Fibroblast of lung (primary cell): ENCODE results near the gene SYNDIG1.

ENCODE experiments used
- CTCF ChIP-seq, 2 donors: IDR thresholded peaks in 1 of 2; conservative IDR thresholded peaks in 1 of 2; 1 replicate in 1 of 2; 2 replicates in 1 of 2; pipeline ENCODE4 v1.5.1; 2011 to 2012; ENCODE audit warnings: low read length in 2 of 2, control low read depth in 1 of 2, inconsistent platforms in 1 of 2, low read depth in 1 of 2, mild to moderate bottlenecking in 1 of 2
- EZH2 ChIP-seq: IDR thresholded peaks from 2 replicates; pipeline ENCODE4 v1.5.1; 2012; ENCODE audit warnings: low read length, control low read depth, mild to moderate bottlenecking; ENCODE audit errors: missing control alignments

GRCh38 chr20:24583169-24583792 is 113.9 kb downstream of the SYNDIG1 start:
- TF ChIP-seq EZH2 (no peak), CTCF (conservative IDR thresholded peaks at IDR 0.05 in 1 of 2, IDR thresholded peaks at IDR 0.05 in 1 of 2; ENCODE audit: low read depth in 1 of 2, low read length in 2 of 2) (no peak)
